CD14-positive monocyte (primary cell): ENCODE measurements around the gene APOL1. TPM values are rescaled to one million over a fixed set of nuclear protein-coding genes. Genes with fewer than 3 reads are reported as not detected.

ENCODE experiments used
- DNase-seq, 3 donors: peaks; one replicate each; pipeline ENCODE4 v3.0.0-alpha.2; 2011 to 2022
- H2AFZ ChIP-seq: 2 replicates; pipeline ENCODE4 v1.6.0; 2012; ENCODE audit warnings: mild to moderate bottlenecking, low read depth, low read length, inconsistent platforms; ENCODE audit not compliant: insufficient read depth, poor library complexity, severe bottlenecking
- H3K27ac ChIP-seq, 2 donors: 1 replicate in 1 of 2; 2 replicates in 1 of 2; pipeline ENCODE4 v1.5.1; 2012 to 2013; ENCODE audit warnings: low read length in 2 of 2, control low read depth in 1 of 2, inconsistent platforms in 1 of 2, low read depth in 1 of 2, mild to moderate bottlenecking in 1 of 2
- H3K27me3 ChIP-seq, 2 donors: one replicate each; pipeline versions ENCODE4 v1.6.0 to v1.6.1; 2011 to 2013; ENCODE audit warnings: low read length in 2 of 2; ENCODE audit not compliant: control insufficient read depth in 2 of 2, insufficient read depth in 2 of 2
- H3K36me3 ChIP-seq, 2 donors: replicated peaks in 1 of 2; 1 replicate in 1 of 2; 2 replicates in 1 of 2; pipeline versions ENCODE4 v1.5.1 to v1.6.1; 2012 to 2013; ENCODE audit warnings: low read length in 2 of 2, control low read depth in 1 of 2, inconsistent platforms in 1 of 2, mild to moderate bottlenecking in 1 of 2; ENCODE audit not compliant: insufficient read depth in 2 of 2, control insufficient read depth in 1 of 2
- H3K4me1 ChIP-seq, 2 donors: 1 replicate in 1 of 2; 2 replicates in 1 of 2; pipeline versions ENCODE4 v1.5.1 to v1.6.1; 2012 to 2013; ENCODE audit warnings: low read length in 2 of 2, control low read depth in 1 of 2, inconsistent platforms in 1 of 2, mild to moderate bottlenecking in 1 of 2, moderate library complexity in 1 of 2; ENCODE audit not compliant: insufficient read depth in 2 of 2, control insufficient read depth in 1 of 2
- H3K4me2 ChIP-seq: replicated peaks from 2 replicates; pipeline ENCODE3; 2012; ENCODE audit warnings: low read length, moderate library complexity, mild to moderate bottlenecking; ENCODE audit not compliant: poor library complexity, severe bottlenecking; ENCODE audit errors: extremely low read depth
- H3K4me3 ChIP-seq, 3 experiments: fragments of 200-600 bp in 1 of 3; sonication (generic) in 1 of 3; replicated peaks in 1 of 3; 1 replicate in 2 of 3; 2 replicates in 1 of 3; pipeline ENCODE4 v1.5.1; 2011 to 2013; ENCODE audit warnings: low read length in 3 of 3, mild to moderate bottlenecking in 3 of 3, control low read depth in 2 of 3, low read depth in 2 of 3, inconsistent platforms in 1 of 3, moderate library complexity in 1 of 3
- H3K79me2 ChIP-seq: 2 replicates; pipeline ENCODE4 v1.6.0; 2012; ENCODE audit warnings: mild to moderate bottlenecking, control low read depth, inconsistent platforms, low read length, moderate library complexity; ENCODE audit not compliant: insufficient read depth
- H3K9ac ChIP-seq: 2 replicates; pipeline ENCODE4 v1.6.0; 2017; ENCODE audit warnings: low read length, mild to moderate bottlenecking; ENCODE audit not compliant: insufficient read depth, poor library complexity, severe bottlenecking
- H3K9me3 ChIP-seq, 2 donors: replicated peaks in 1 of 2; 1 replicate in 1 of 2; 2 replicates in 1 of 2; pipeline versions ENCODE4 v1.5.1 to v1.6.1; 2012 to 2013; ENCODE audit warnings: low read length in 2 of 2, control low read depth in 1 of 2; ENCODE audit not compliant: control insufficient read depth in 1 of 2, insufficient read depth in 1 of 2
- H4K20me1 ChIP-seq: 2 replicates; pipeline ENCODE4 v1.6.0; 2012; ENCODE audit warnings: mild to moderate bottlenecking, low read length, control low read depth, moderate library complexity; ENCODE audit not compliant: insufficient read depth
- H3K27ac Mint-ChIP-seq, 7 donors: one replicate each; pipeline ENCODE4 v1.8.0; 2020; ENCODE audit warnings: mild to moderate bottlenecking in 7 of 7, mixed read lengths in 7 of 7, moderate library complexity in 6 of 7, inconsistent platforms in 2 of 7
- H3K27me3 Mint-ChIP-seq, 3 donors: one replicate each; pipeline ENCODE4 v1.8.0; 2021 to 2022; ENCODE audit warnings: low read depth in 3 of 3, mild to moderate bottlenecking in 3 of 3, mixed read lengths in 3 of 3, moderate library complexity in 3 of 3, inconsistent platforms in 1 of 3
- H3K36me3 Mint-ChIP-seq, 2 donors: one replicate each; pipeline ENCODE4 v1.8.0; 2020; ENCODE audit warnings: mixed read lengths in 2 of 2, inconsistent platforms in 1 of 2, mild to moderate bottlenecking in 1 of 2
- H3K4me1 Mint-ChIP-seq: one replicate; pipeline ENCODE4 v1.8.0; 2020; ENCODE audit warnings: mild to moderate bottlenecking, mixed read lengths
- H3K4me3 Mint-ChIP-seq, 2 donors: one replicate each; pipeline ENCODE4 v1.8.0; 2020; ENCODE audit warnings: mild to moderate bottlenecking in 2 of 2, mixed read lengths in 2 of 2, moderate library complexity in 1 of 2
- H3K9me3 Mint-ChIP-seq, 7 donors: one replicate each; pipeline ENCODE4 v1.8.0; 2020 to 2022; ENCODE audit warnings: mixed read lengths in 7 of 7, mild to moderate bottlenecking in 6 of 7, moderate library complexity in 6 of 7, inconsistent platforms in 2 of 7
- CTCF ChIP-seq: fragments of 200-600 bp; IDR thresholded peaks from one replicate; pipeline ENCODE4 v1.8.0; 2022; ENCODE audit warnings: antibody characterized with exemption, mild to moderate bottlenecking
- WGBS: methylation state at CpG from one replicate; pipeline ENCODE4 v1.1.5; 2013; ENCODE audit warnings: missing lambda C conversion rate; ENCODE audit not compliant: insufficient coverage; 5-methylcytosine and 5-hydroxymethylcytosine counted together
- intact Hi-C, 2 donors: fragments of 100-400 bp; cut with micrococcal nuclease; formaldehyde crosslinking; loops; one replicate each; pipeline versions ENCODE4 v1.15.0 to v1.15.1; 2023
- polyA plus RNA-seq, 3 donors: library from polyadenylated mRNA; depleted of rRNA in 1 of 3; unstranded in 2 of 3; stranded (reverse) in 1 of 3; fragments of 300-500 nt in 2 of 3; fragments of >200 nt in 1 of 3; fragmentation: Illumina TruSeq in 2 of 3; gene quantifications; 1 replicate in 2 of 3; 2 replicates in 1 of 3; pipeline ENCODE4 v1.2.3, GENCODE V29; 2012 to 2021

APOL1 gene
- polyA plus RNA-seq, 3 donors = 3.4 to 7.5 (median 6.1) TPM

- no peak overlapping the region for H3K9ac ChIP-seq
- Mint-ChIP-seq H3K4me3 (no peak overlapping the region), H3K4me1 (peaks cover 18% of the 10 kb centered on the region), H3K9me3 (peaks cover 0 to 2% (median 0%) of the 10 kb centered on the region in 7 donors), H3K27ac (peak overlapping the region in 1 of 7 donors; percentile 50), H3K27me3 (peaks cover 4 to 9% (median 4%) of the 10 kb centered on the region in 3 donors), H3K36me3 (peaks cover 19 to 24% of the 10 kb centered on the region in 2 donors)
- H2AFZ ChIP-seq = no peak overlapping the region
- no peak overlapping the region for H3K27ac ChIP-seq
- TF ChIP-seq CTCF = peak; percentile 74
- WGBS = no CpG with 5 or more reads among the region's 7 CpGs
- intact Hi-C loops = no loop called here
- H3K79me2 ChIP-seq = no peaks in the 10 kb centered on the region
- peak overlapping the region; percentile 23 for H3K4me2 ChIP-seq
- H3K4me1 ChIP-seq = peaks cover 0 to 10% of the 10 kb centered on the region in 2 donors
- H3K4me3 ChIP-seq = no peak overlapping the region
- no peaks in the 10 kb centered on the region for H3K27me3 ChIP-seq
- peak in 2 of 3 donors; percentile 37 to 41 for DNase-seq
- peaks cover 0 to 11% of the 10 kb centered on the region in 2 donors for H3K36me3 ChIP-seq
- no peaks in the 10 kb centered on the region for H4K20me1 ChIP-seq
- no peaks in the 10 kb centered on the region for H3K9me3 ChIP-seq
These were observed 30.9 kb upstream of the APOL1 start for GRCh38 chr22:36221799-36222751.

- peaks cover 16% of the 10 kb centered on the region for H3K4me1 Mint-ChIP-seq
- no peak overlapping the region for H3K9ac ChIP-seq
- peaks cover 27 to 32% of the 10 kb centered on the region in 2 donors for H3K36me3 Mint-ChIP-seq
- no peaks in the 10 kb centered on the region for H3K79me2 ChIP-seq
- peaks cover 0 to 10% of the 10 kb centered on the region in 2 donors for H3K4me1 ChIP-seq
- H3K4me3 ChIP-seq = no peak overlapping the region
- H3K27ac Mint-ChIP-seq = no peak overlapping the region
- no peak overlapping the region for H3K4me2 ChIP-seq
- intact Hi-C loops = no loop called here
- H3K4me3 Mint-ChIP-seq = no peak overlapping the region
- H3K9me3 ChIP-seq = no peaks in the 10 kb centered on the region
- no peak for DNase-seq
- H3K36me3 ChIP-seq = peaks cover 8 to 20% of the 10 kb centered on the region in 2 donors
- no peak overlapping the region for H3K27ac ChIP-seq
- peaks cover 0 to 2% (median 0%) of the 10 kb centered on the region in 7 donors for H3K9me3 Mint-ChIP-seq
- H4K20me1 ChIP-seq = peaks cover 4% of the 10 kb centered on the region
- peaks cover 3 to 6% (median 4%) of the 10 kb centered on the region in 3 donors for H3K27me3 Mint-ChIP-seq
- TF ChIP-seq CTCF = no peak
- H3K27me3 ChIP-seq = no peaks in the 10 kb centered on the region
- WGBS = 86% methylated on average over 7 of the region's 9 CpGs
- H2AFZ ChIP-seq = no peak overlapping the region
These were observed 30.0 kb upstream of the APOL1 start for GRCh38 chr22:36222887-36223450.
